GM12878 (cell line): ENCODE measurements around the gene ANKRD28. TPM values are rescaled to one million over a fixed set of nuclear protein-coding genes. Genes with fewer than 3 reads are reported as not detected.

ENCODE experiments used
- BHLHE40 ChIP-seq, 2 experiments: fragments of 450-650 bp in 1 of 2; IDR thresholded peaks; 2 replicates each; pipeline ENCODE4 v1.6.1; 2011 to 2017; ENCODE audit warnings: low read depth in 2 of 2, borderline replicate concordance in 1 of 2, improper control_type of control experiment in 1 of 2, low read length in 1 of 2, mild to moderate bottlenecking in 1 of 2
- BMI1 ChIP-seq: fragments of 450-650 bp; IDR thresholded peaks from 2 replicates; pipeline ENCODE4 v1.6.1; 2016; ENCODE audit warnings: mild to moderate bottlenecking, moderate library complexity, borderline replicate concordance
- BRCA1 ChIP-seq: IDR thresholded peaks from 2 replicates; pipeline ENCODE4 v1.6.1; 2011; ENCODE audit warnings: low read depth, low read length, improper control_type of control experiment
- CHD2 ChIP-seq: IDR thresholded peaks from 2 replicates; pipeline ENCODE4 v1.6.1; 2011; ENCODE audit warnings: low read depth, low read length, improper control_type of control experiment, borderline replicate concordance
- IRF5 ChIP-seq: fragments of 450-650 bp; IDR thresholded peaks from 2 replicates; pipeline ENCODE4 v1.6.1; 2017; ENCODE audit warnings: borderline replicate concordance
- LARP7 ChIP-seq: fragments of 450-650 bp; IDR thresholded peaks from 2 replicates; pipeline ENCODE4 v1.6.1; 2017; ENCODE audit warnings: mild to moderate bottlenecking
- MAX ChIP-seq: IDR thresholded peaks from 2 replicates; pipeline ENCODE4 v1.6.1; 2012; ENCODE audit warnings: low read depth, low read length, improper control_type of control experiment
- MEF2B ChIP-seq: fragments of 450-650 bp; IDR thresholded peaks from 2 replicates; pipeline ENCODE4 v1.6.1; 2018; ENCODE audit warnings: mild to moderate bottlenecking, moderate library complexity; ENCODE audit not compliant: partially characterized antibody, poor library complexity, severe bottlenecking
- MLLT1 ChIP-seq: fragments of 450-650 bp; IDR thresholded peaks from 2 replicates; pipeline ENCODE4 v1.6.1; 2016; ENCODE audit warnings: mild to moderate bottlenecking
- NKRF ChIP-seq: fragments of 450-650 bp; conservative IDR thresholded peaks from 2 replicates; pipeline ENCODE4 v1.6.1; 2017; ENCODE audit warnings: mild to moderate bottlenecking, moderate library complexity
- PAX8 ChIP-seq: fragments of 450-650 bp; IDR thresholded peaks from 2 replicates; pipeline ENCODE4 v1.6.1; 2017; ENCODE audit warnings: mild to moderate bottlenecking, moderate library complexity
- PKNOX1 ChIP-seq: fragments of 450-650 bp; IDR thresholded peaks from 2 replicates; pipeline ENCODE4 v1.6.1; 2016; ENCODE audit warnings: mild to moderate bottlenecking
- RBBP5 ChIP-seq: fragments of 200-600 bp; sonication (generic); conservative IDR thresholded peaks from 2 replicates; pipeline ENCODE4 v1.6.1; 2016
- RELA ChIP-seq: fragments of 450-650 bp; IDR thresholded peaks from 2 replicates; pipeline ENCODE4 v1.8.0; 2014; ENCODE audit warnings: borderline replicate concordance; ENCODE audit not compliant: partially characterized antibody
- RELB ChIP-seq: fragments of 450-650 bp; IDR thresholded peaks from 2 replicates; pipeline ENCODE4 v1.6.1; 2017; ENCODE audit warnings: low read depth, mild to moderate bottlenecking, moderate library complexity
- RUNX3 ChIP-seq: IDR thresholded peaks from 2 replicates; pipeline ENCODE4 v1.6.1; 2012; ENCODE audit warnings: low read length, inconsistent platforms
- SMARCA5 ChIP-seq: fragments of 450-650 bp; IDR thresholded peaks from 2 replicates; pipeline ENCODE4 v1.6.1; 2017; ENCODE audit warnings: mild to moderate bottlenecking
- TCF12 ChIP-seq: IDR thresholded peaks from 2 replicates; pipeline ENCODE4 v1.6.1; 2011; ENCODE audit warnings: low read depth, mild to moderate bottlenecking, low read length
- WRNIP1 ChIP-seq: IDR thresholded peaks from 2 replicates; pipeline ENCODE4 v1.6.1; 2011; ENCODE audit warnings: low read depth, low read length, improper control_type of control experiment, borderline replicate concordance
- YBX1 ChIP-seq: fragments of 450-650 bp; IDR thresholded peaks from 2 replicates; pipeline ENCODE4 v1.6.1; 2016; ENCODE audit warnings: antibody characterized with exemption
- ZSCAN29 ChIP-seq: fragments of 450-650 bp; IDR thresholded peaks from 2 replicates; pipeline ENCODE4 v1.6.1; 2017; ENCODE audit warnings: mild to moderate bottlenecking, moderate library complexity
- polyA plus RNA-seq, 11 experiments: library from polyadenylated mRNA; depleted of rRNA in 4 of 11; unstranded in 6 of 11; stranded (reverse) in 5 of 11; fragments of >200 nt; fragmentation: Nextera tagmentation in 4 of 11; fragmentation: Illumina TruSeq in 1 of 11; extraction: Ambion mirVana in 4 of 11; extraction: Trizol in 1 of 11; gene quantifications; 1 replicate in 1 of 11; 2 replicates in 10 of 11; pipeline versions ENCODE4 v1.2.1 to v1.2.3, GENCODE V29; 2011 to 2016; ENCODE audit warnings: inconsistent platforms in 2 of 11, missing spikeins in 2 of 11, low read depth in 1 of 11
- total RNA-seq, 4 experiments: library from RNA; depleted of rRNA in 3 of 4; stranded (reverse); fragments of >200 nt in 3 of 4; fragmentation: Illumina TruSeq in 1 of 4; extraction: Trizol in 1 of 4; gene quantifications; 2 replicates each; pipeline versions ENCODE4 v1.2.1 to v1.2.3, GENCODE V29; 2013 to 2021

The ANKRD28 gene
- total and polyA plus RNA-seq, 10 of the 15 experiments (the other 5 are each of a cell fraction or from before 2014, with no cell fraction given), result 11.2 to 105 (median 38.3) TPM

- TF ChIP-seq LARP7, result no peak
- TF ChIP-seq NKRF, result no peak
- TF ChIP-seq MAX, result no peak
- TF ChIP-seq WRNIP1, result no peak
- TF ChIP-seq RUNX3, result peak; percentile 98
- peak; percentile 64; the same call in 1 of the 2 replicates for TF ChIP-seq IRF5
- TF ChIP-seq RBBP5, result no peak
- peak; percentile 76 for TF ChIP-seq PKNOX1
- 0 out of 2 replicates have a peak, but pooled peaks have one; percentile 37 for TF ChIP-seq BMI1
- peak in 1 of 2 experiments; percentile 32; a peak in 1 of 4 replicates for TF ChIP-seq BHLHE40 (IDR thresholded peaks at IDR 0.05; ENCODE audit: borderline replicate concordance in 1 of 2, low read depth in 2 of 2, low read length in 1 of 2)
- no peak for TF ChIP-seq ZSCAN29
- TF ChIP-seq YBX1, result 0 out of 2 replicates have a peak, but pooled peaks have one; percentile 27
- TF ChIP-seq SMARCA5, result peak; percentile 63; the same call in 1 of the 2 replicates
- TF ChIP-seq TCF12, result 0 out of 2 replicates have a peak, but pooled peaks have one; percentile 38
- peak; percentile 26 for TF ChIP-seq MEF2B
- TF ChIP-seq CHD2, result no peak
- peak; percentile 49; the same call in 1 of the 2 replicates for TF ChIP-seq RELB
- TF ChIP-seq RELA, result no peak
- 0 out of 2 replicates have a peak, but pooled peaks have one; percentile 79 for TF ChIP-seq PAX8
- TF ChIP-seq MLLT1, result peak; percentile 93
- no peak for TF ChIP-seq BRCA1
Measured at GRCh38 chr3:15804553-15805095, 6.8 kb upstream of the ANKRD28 start (continued).
